Coronary artery (tissue), 2 donors: Measurements from ENCODE around the gene KNDC1.

Experiments used
- DNase-seq: peaks from one replicate; pipeline ENCODE4 v3.0.0-alpha.2; 2017; ENCODE audit warnings: low spot score
- H3K27ac ChIP-seq, 2 donors: fragments of 200-600 bp; sonication (generic); one replicate each; pipeline ENCODE4 v1.5.1; 2016 to 2019
- H3K4me3 ChIP-seq: fragments of 200-600 bp; sonication (generic); 2 replicates; pipeline ENCODE4 v1.5.1; 2016; ENCODE audit warnings: mild to moderate bottlenecking, moderate library complexity
- TF ChIP-seq, protein P1 (sequence below): fragments of 200-600 bp; sonication (generic); IDR thresholded peaks from one replicate; pipeline ENCODE4 v1.5.1; 2019; ENCODE audit warnings: antibody characterized with exemption

KNDC1 gene

DNA sequence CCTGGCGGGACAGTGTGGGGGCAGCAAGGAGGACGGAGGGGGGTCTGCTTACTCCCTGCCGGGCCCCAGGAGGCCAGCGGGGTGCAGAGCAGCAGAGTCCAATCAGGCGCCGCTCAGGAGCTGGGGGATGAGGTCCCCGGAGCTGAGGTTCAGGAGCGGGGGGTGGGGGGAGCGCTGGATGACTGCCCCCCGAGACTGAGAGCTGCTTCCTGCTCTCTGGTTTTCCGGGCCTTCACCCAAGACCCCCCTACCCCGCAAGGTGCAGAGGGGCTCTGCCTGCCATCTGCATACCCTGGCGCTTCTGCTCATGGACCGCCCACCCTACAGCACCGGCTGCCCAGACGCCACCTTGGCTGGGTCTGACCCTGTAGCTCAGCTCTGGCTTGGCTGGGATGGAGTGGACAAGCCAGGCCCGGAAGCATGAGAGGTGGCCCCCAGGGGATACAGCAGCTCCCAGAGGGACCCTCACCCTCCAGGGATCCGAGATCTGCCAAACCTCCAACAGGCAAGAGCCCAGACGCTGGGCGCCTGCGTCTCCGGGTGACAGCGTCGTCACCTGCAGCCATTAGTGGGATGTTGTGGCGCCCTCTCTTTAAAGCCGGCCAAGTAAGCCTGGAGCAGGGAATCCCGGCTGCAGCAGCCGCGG lies 930 bp downstream of the KNDC1 start:
- Histone ChIP-seq H3K4me3 (peak overlapping the region; percentile 74), H3K27ac (no peak overlapping the region)
- TF ChIP-seq, protein P1, sequence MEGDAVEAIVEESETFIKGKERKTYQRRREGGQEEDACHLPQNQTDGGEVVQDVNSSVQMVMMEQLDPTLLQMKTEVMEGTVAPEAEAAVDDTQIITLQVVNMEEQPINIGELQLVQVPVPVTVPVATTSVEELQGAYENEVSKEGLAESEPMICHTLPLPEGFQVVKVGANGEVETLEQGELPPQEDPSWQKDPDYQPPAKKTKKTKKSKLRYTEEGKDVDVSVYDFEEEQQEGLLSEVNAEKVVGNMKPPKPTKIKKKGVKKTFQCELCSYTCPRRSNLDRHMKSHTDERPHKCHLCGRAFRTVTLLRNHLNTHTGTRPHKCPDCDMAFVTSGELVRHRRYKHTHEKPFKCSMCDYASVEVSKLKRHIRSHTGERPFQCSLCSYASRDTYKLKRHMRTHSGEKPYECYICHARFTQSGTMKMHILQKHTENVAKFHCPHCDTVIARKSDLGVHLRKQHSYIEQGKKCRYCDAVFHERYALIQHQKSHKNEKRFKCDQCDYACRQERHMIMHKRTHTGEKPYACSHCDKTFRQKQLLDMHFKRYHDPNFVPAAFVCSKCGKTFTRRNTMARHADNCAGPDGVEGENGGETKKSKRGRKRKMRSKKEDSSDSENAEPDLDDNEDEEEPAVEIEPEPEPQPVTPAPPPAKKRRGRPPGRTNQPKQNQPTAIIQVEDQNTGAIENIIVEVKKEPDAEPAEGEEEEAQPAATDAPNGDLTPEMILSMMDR = no peak
- no peak for DNase-seq

DNA sequence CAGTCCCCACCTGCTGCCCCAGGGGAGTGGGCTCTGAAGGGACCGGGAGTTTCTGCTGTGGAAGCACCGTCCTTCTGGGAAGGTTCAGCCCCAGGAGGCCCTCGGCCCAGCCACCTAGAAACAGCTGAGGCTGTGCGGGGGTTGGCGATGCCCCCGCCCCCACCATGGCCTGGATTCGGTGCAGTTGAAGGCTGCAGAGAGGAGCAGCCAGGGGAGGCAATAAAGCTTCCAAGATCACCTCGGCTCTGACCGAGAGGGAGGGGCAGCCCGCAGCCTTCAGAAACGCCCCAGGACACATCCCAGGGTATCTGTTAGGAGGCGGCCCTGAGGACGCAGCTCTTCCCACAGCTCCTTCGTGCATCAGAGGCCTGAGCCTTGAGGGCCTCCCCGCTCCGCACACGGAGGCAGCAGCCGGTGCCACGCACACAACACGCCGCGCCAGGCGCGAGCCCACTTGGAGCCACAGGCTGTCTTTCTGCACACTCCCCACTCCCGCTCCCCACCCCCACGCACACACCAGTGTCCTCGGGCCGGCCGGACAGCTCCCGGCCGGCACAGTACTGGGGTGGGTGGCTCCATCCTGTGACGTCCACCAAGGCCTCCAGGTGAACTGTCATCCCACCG lies 1.6 kb downstream of the KNDC1 start:
- Histone ChIP-seq H3K27ac (no peak overlapping the region), H3K4me3 (no peak overlapping the region)

DNA sequence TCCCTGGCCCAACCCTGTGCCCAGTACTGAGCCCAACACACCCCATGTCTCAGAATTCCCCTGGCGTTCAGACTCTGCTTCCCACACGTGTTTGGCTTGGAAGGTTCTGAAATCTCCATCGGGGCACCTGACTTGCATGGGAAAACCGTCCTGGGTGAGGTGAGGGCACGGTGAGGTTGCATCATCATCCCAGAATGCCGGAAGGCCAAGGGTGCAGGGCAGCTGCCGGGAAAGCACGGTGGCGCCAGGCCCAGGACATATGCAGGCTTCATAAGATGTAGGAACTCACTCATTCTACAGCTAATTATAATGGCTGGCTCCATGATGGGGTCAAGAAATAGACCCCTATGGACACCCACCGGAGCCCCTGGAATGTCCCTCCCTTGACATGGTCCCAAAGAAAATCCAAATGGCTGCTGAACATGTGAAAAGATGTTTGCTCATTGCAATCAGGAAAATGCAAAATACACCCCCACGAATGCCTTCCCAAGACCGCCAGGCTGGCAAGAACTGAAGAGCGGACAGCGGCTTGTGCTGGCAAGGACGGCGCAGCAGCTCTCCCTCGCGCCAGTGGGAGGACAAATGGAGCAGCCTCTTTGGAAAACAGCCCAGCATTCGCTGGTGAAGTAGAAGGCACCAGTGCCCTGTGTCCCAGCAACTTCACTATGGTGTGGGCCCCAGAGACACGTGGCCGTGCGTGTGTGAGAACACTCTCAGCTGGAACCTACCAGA lies 2.3 kb downstream of the KNDC1 start:
- H3K4me3 ChIP-seq = no peak overlapping the region
- TF ChIP-seq, protein P1 = no peak
- DNase-seq = no peak
- H3K27ac ChIP-seq = no peak overlapping the region

More for the DNA sequence above, 1.6 kb downstream of the KNDC1 start:
- DNase-seq = no peak
- TF ChIP-seq, protein P1 = no peak

DNA sequence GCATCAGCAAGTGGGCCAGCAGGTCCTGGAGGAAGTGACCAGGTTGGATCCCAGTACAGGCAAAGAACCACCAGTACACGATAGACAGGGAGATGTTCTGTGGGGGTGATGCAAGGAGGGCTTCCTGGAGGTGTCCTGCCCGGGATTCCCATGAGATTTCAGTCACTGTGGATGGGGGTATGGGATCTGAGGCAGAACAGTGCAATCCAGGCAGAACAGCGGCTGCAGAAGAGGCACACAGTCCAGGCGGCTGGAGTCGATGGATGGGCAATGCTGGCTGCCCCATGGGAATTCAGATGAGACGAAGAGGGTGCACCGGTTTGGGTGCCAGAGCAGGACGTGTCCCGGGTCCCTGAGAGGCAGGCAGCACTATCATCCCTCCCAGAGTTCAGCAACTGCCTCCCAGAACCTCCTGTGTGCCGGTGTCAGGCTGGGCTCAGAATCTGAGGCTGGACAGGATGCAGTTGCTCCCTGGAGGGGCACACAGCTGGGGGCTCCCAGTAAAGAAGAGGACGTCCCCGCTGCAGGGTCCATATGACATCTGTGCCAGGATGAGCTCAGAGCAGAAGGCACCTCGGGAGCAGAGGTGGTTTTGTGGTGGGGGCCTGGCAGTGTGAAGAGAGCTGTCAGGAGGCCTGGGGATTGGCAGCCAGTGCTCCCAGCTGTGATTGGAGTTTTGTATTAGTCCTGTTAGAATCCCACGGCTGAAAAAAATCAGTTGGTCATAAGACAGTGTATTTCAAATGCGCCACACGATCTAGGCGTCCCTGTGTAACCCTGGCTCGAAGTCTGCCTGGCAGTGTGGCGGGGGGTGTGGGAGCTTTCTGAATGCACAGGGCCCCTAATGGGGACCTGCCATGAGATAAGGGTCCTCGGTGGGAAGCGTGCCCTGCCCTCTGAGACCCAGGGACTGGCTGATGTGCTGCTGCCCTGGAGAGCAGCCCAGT lies 3.2 kb downstream of the KNDC1 start:
- Histone ChIP-seq H3K27ac (no peak overlapping the region), H3K4me3 (no peak overlapping the region)
- no peak for DNase-seq

DNA sequence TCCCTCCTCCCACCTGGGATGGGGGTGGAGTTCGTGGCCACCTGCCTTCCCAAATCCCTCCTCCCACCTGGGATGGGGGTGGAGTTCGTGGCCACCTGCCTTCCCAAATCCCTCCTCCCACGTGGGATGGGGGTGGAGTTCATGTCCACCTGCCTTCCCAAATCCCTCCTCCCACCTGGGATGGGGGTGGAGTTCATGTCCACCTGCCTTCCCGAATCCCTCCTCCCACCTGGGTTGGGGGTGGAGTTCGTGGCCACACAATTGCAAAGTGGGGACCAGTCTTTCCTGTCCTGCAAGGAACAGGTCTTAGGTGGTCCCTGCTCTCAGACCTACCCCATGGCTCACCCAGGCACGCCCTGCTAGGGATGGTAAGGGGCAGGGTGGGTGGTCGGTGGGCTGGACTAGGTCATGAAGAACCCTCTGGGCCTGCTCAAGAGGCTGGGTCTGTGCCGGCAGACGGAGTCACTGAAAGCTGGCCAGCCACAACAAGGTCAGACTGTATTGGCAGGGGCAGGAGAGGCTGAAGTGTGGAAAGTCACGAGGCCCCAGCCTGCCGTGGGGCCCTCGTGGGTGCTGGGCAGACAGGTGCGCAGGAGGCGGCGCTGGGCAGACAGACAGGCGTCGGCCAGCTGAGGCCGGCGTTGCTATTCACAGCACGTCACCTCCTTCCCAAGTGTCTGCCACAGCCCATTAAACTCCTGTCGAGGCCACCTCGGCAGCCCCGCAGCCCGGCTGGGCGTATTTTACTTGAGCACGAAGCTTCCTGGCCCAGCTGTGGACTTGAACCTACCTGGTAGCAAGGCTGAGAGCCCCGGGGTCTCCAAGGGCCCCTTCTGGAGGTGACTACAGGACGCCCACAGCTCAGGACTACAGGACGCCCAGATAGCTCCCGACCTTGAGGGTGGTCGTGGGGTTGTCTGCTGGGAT lies 4.1 kb downstream of the KNDC1 start:
- H3K27ac ChIP-seq = no peak overlapping the region
- H3K4me3 ChIP-seq = no peak overlapping the region
- TF ChIP-seq, protein P1 = no peak
- no peak for DNase-seq

More for the DNA sequence above, 3.2 kb downstream of the KNDC1 start:
- TF ChIP-seq, protein P1 = no peak
